EL (cell line): ENCODE data around the gene CELF2.
A peak's percentile ranks its signal among the peaks of the same experiment; 100 is the strongest.
"Not testable (repeated sequence)": the region's sequence is repeated elsewhere in the genome, so short reads cannot be mapped to it uniquely, and the experiment has no call there.

Experiments
- DNase-seq: peaks from one replicate; pipeline ENCODE4 v3.0.0-alpha.2; 2016

The CELF2 gene

GRCh38 chr10:11364241-11364640, 346.6 kb downstream of the CELF2 start:
- DNase-seq: no peak

DNA sequence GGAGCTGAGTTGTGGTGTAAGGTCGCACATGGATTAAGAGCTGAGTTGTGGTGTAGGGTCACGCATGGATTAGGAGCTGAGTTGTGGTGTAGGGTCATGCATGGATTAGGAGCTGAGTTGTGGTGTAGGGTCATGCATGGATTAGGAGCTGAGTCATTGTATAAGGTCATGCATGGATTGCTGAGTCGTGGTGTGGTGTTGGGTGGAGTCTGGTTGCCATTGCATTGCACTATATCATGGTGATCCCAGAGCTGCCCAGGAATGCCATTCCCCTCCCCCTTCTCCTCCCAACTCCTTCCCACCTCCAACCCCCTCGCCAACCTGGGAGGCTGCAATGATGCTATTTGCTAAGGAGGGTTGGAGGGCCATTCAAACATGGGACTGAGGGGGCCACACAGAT, 349.2 kb downstream of the CELF2 start:
- DNase-seq: not testable (repeated sequence)

GRCh38 chr10:11367505-11367904, 349.8 kb downstream of the CELF2 start:
- DNase-seq: no peak

DNA sequence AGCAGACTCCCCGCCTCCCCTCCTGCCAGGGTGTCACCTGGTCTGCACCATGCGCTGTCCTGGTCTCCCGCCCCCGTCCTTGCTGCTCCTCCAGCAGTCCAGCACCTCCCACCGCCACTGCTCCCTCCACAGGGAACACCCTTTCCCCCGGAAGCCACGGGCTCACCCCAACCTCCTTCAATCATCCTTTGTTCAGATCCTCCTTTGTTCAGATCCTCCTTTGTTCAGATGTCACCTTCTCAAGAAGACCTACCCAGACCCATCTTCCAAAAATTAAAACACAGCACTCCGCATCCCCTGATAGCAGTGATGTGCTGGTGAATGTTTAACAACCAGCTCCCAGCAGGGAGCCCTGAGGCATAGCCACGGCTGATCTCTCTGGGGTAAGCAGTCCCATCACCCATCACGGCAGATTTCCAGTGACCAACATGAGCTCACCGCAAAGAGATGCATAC, 356.1 kb downstream of the CELF2 start:
- DNase-seq: no peak

- no peak for DNase-seq
Observed at GRCh38 chr10:11377267-11377666, 359.6 kb downstream of the CELF2 start.

GRCh38 chr10:11378835-11379234, 361.2 kb downstream of the CELF2 start:
- no peak for DNase-seq

GRCh38 chr10:11379771-11380170, 362.1 kb downstream of the CELF2 start:
- no peak for DNase-seq

- peak; percentile 6 for DNase-seq
Observed at GRCh38 chr10:11381023-11381422, 363.4 kb downstream of the CELF2 start.

GRCh38 chr10:11381511-11381910, 363.8 kb downstream of the CELF2 start:
- DNase-seq: no peak

DNA sequence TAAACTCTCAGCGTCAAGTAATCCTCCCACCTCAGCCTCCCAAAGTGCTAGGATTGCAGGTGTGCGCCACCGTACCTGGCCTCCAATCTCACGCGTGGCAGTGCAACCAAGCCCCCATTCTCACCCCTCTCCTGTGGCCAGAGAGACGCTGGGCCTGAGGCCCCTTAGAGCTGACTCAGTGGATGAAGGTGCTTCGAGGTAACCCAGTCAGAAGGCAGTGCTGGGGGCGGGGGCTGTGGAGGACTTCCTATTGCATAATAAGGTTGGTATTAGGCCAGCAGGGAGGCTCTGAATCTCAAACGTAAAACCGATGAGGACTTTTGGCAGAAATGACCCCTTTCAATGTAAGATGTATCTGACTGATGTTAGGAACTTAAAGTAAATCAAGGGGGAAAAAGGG, 364.5 kb downstream of the CELF2 start:
- no peak for DNase-seq

GRCh38 chr10:11386044-11386443, 368.4 kb downstream of the CELF2 start:
- DNase-seq: no peak
